Mesodermal cell (in vitro differentiated cells): ENCODE results near the gene AVL9.
A peak's percentile ranks its signal among the peaks of the same experiment; 100 is the strongest.
"Not testable (repeated sequence)": the region's sequence is repeated elsewhere in the genome, so short reads cannot be mapped to it uniquely, and the experiment has no call there.

Experiments used
- H3K27ac ChIP-seq: 2 replicates; pipeline ENCODE4 v1.7.0; 2013; ENCODE audit warnings: mild to moderate bottlenecking, low read depth, low read length, moderate library complexity; ENCODE audit not compliant: severe bottlenecking
- H3K36me3 ChIP-seq: 2 replicates; pipeline ENCODE4 v1.7.1; 2013; ENCODE audit warnings: mild to moderate bottlenecking, low read length, moderate library complexity; ENCODE audit not compliant: control insufficient read depth, insufficient read depth
- H3K4me1 ChIP-seq: one replicate; pipeline ENCODE4 v1.7.1; 2013; ENCODE audit warnings: mild to moderate bottlenecking, low read length; ENCODE audit not compliant: insufficient read depth, control insufficient read depth, poor library complexity, severe bottlenecking
- H3K4me3 ChIP-seq: 2 replicates; pipeline ENCODE4 v1.7.0; 2013; ENCODE audit warnings: low read length, control low read depth, mild to moderate bottlenecking; ENCODE audit not compliant: insufficient read depth, poor library complexity, severe bottlenecking; ENCODE audit errors: extremely low read depth
- H3K9me3 ChIP-seq: 2 replicates; pipeline ENCODE4 v1.7.1; 2013; ENCODE audit warnings: mild to moderate bottlenecking, low read length, moderate library complexity; ENCODE audit not compliant: control insufficient read depth
- whole genome bisulfite sequencing, 2 experiments: methylation state at CpG; one replicate each; pipeline ENCODE4 v1.1.5; 2013; ENCODE audit warnings: missing lambda C conversion rate in 2 of 2; ENCODE audit not compliant: insufficient coverage in 2 of 2; 5-methylcytosine and 5-hydroxymethylcytosine counted together

The AVL9 gene

DNA sequence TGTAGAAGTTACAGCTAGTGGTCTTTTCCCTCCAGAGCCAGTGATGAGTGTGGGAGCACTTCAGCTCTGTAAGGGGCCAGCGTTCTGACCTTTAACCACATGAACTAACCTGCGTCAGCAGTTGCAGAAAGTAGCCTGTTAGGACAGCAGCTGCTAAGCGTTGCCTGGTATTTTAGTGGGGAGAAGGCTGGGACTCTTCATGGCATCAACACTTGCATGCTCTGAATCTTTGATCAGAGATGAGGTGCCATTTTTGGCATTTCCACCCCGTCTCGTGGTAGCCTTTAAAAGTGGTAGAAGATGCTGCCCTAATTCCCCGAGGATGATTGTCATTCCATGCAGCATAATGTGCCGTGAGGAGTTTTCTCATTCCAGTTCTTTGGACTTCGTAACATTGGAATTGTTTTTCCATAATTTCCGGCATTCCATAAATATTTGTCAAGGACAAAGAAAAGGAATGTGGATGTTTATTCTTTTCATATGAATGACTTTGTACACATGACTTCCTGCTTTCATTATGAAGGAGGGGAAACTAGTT lies 92.2 kb downstream of the AVL9 start:
- peaks cover 52% of the 10 kb centered on the region for H3K36me3 ChIP-seq
- no peak overlapping the region for H3K4me3 ChIP-seq
- H3K27ac ChIP-seq = peak overlapping the region; percentile 63
- WGBS, 2 experiments = 89 to 92% methylated on average over 6 to 7 of the region's 9 CpGs
- H3K9me3 ChIP-seq = no peaks in the 10 kb centered on the region
- H3K4me1 ChIP-seq = peaks cover 28% of the 10 kb centered on the region

DNA sequence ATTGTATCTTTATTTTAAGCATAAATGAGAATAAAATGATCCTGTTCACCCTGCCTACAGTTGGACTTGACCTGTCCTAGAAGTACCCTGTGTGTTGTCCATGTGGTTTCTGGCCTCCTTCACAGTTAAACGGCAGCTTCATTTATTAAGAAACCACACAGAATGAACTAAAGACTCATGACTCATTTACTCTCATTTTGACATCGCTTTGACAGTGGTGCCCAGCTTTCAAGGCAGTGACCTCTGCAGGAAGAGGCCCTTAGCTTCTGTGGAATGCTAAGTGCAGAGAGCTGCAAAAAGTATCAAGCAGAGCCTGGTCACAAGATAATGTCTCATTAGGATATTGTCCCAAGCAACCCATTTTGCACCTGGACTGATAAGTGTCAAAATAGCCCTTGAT lies 93.4 kb downstream of the AVL9 start:
- Histone ChIP-seq H3K4me3 (no peak overlapping the region), H3K9me3 (no peaks in the 10 kb centered on the region), H3K36me3 (peaks cover 41% of the 10 kb centered on the region), H3K27ac (peak overlapping the region; percentile 76), H3K4me1 (peaks cover 28% of the 10 kb centered on the region)
- 78 to 100% methylated on average over 1 to 2 of the region's 2 CpGs for WGBS, 2 experiments

DNA sequence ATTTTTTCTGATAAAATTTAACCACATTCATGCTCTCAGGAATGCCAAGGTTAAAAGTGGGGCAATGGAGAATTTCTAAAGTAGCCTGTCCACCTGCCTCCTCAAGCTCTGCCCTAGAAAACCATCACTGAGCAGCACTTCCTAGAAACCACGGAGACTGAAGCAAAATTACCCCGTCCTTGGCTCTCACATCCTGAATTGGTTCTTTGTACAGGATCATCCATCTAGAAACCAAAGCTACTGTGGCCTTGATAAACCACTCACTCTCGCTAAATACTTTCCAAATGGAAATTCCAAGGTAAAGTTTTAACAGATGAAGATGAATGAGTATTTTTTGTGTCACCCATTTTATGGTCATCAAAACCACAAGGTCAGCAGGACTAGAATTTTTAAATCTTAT lies 96.6 kb downstream of the AVL9 start:
- WGBS, 2 experiments = 100% methylated on average over 1 to 2 of the region's 3 CpGs
- H3K4me1 ChIP-seq = peaks cover 22% of the 10 kb centered on the region
- no peak overlapping the region for H3K4me3 ChIP-seq
- H3K36me3 ChIP-seq = peaks cover 12% of the 10 kb centered on the region
- no peak overlapping the region for H3K27ac ChIP-seq
- no peaks in the 10 kb centered on the region for H3K9me3 ChIP-seq

DNA sequence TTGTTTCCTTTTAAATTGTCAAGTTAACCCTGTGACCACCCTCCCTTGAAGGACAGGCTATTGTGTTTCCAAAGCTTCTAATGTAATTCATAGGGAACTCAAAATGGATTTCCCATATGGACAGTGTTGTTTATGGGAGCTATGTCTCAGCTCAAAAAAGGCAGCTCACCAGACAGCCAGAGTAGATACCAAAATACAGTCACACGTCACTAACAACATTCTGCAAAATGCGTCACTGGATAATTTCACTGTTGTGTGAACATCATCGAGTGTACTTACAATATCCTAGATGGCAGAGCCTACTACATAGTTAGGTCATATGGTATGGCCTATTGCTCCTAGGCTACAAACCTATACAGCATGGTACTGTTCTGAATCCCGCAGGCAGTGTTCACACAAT lies 97.4 kb downstream of the AVL9 start:
- 78 to 88% methylated on average over 1 of the region's 4 CpGs for WGBS, 2 experiments
- Histone ChIP-seq H3K9me3 (no peaks in the 10 kb centered on the region), H3K36me3 (peaks cover 12% of the 10 kb centered on the region)

DNA sequence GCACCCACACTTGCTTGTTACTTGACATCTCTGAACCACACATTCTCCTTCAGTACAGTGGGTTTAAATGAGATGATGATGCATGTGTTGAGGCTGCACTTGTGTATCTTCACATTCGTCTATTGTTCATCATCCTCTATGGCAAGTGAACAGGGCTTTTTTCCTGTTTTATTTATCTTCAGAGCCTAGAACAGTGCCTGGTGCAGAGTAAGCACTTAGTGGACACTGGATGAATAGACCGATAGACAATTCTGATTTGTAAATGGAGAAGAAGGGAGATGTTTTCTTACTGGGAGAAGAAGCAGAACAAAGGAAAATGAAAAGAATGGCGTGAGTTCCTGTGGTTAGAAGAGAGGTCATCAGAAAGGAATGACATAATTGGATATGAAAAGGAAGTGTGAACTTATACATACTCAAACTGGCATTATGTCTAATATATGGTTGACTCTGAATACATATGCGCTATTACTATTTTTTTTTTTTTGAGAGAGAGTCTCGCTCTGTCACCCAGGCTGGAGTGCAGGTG lies 99.7 kb downstream of the AVL9 start:
- WGBS, 2 experiments = 97 to 100% methylated on average over 3 of the region's 5 CpGs
- Histone ChIP-seq H3K4me1 (no peaks in the 10 kb centered on the region), H3K4me3 (no peak overlapping the region)

More for the DNA sequence above, 97.4 kb downstream of the AVL9 start:
- Histone ChIP-seq H3K4me1 (peaks cover 16% of the 10 kb centered on the region), H3K27ac (no peak overlapping the region), H3K4me3 (no peak overlapping the region)

DNA sequence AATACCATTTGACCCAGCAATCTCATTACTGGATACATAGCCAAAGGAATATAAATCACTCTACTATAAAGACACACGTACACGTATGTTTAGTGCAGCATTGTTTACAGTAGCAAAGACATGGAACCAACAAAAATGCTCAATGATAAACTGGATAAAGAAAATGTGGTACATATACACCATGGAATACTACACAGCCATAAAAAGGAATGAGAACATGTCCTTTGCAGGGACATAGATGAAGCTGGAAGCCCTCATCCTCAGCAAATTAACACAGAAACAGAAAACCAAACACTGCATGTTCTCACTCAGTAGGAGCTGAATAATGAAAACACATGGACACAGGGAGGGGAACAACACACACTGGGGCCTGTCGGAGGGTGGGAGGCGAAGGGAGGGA lies 105.9 kb downstream of the AVL9 start:
- H3K36me3 ChIP-seq, H3K27ac ChIP-seq, H3K4me3 ChIP-seq, H3K4me1 ChIP-seq, H3K9me3 ChIP-seq: not testable (repeated sequence)
- WGBS, 2 experiments = 100% methylated on average over 1 to 2 of the region's 4 CpGs

More for the DNA sequence above, 99.7 kb downstream of the AVL9 start:
- Histone ChIP-seq H3K36me3 (peaks cover under 1% of the 10 kb centered on the region), H3K27ac (no peak overlapping the region), H3K9me3 (no peaks in the 10 kb centered on the region)

DNA sequence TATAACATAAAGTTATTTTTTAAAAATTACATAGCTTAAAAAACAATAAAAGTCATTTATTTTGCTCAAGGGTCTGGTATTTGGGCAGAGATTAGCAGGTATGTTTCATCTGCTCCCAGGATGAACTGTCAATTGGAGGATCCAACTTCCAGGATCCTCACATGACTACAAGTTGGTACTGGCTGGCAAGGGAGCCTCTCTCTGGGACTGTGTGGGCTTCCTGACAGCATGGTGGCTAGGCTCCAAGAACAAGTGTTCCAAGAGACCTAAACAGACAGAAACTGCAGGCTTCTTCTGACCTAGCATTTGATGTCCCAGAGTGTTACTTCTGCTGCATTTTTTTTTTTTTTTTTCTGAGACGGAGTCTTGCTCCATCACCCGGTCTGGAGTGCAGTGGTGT lies 107.2 kb downstream of the AVL9 start:
- no CpG with 5 or more reads among the region's 2 CpGs for WGBS, 2 experiments
- H3K4me3 ChIP-seq = no peak overlapping the region
- H3K27ac ChIP-seq = no peak overlapping the region
- H3K9me3 ChIP-seq = peaks cover 4% of the 10 kb centered on the region
- no peaks in the 10 kb centered on the region for H3K4me1 ChIP-seq
- no peaks in the 10 kb centered on the region for H3K36me3 ChIP-seq

DNA sequence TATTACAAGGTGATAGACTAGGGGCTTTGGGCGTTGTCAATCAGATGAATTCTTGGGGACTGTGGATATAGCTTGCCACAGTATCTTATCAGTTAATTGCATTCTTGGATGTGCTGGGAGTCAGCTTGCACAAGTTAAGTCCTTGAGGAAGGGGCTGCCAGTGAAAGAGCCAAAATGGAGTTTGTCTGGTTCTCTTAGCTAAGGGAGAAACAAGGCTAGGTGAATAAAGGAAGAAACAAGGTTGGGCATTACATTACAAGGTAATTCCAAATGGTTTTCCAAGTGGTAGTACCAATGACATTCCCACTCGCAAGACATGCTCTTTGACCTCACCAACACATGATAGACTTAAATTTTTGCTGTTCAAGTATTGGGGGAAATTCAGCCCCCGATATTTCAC lies 108.2 kb downstream of the AVL9 start:
- H3K36me3 ChIP-seq, H3K4me1 ChIP-seq, H3K4me3 ChIP-seq, H3K27ac ChIP-seq, H3K9me3 ChIP-seq: not testable (repeated sequence)
- WGBS, 2 experiments = 85 to 96% methylated on average over 2 to 3 of the region's 3 CpGs

DNA sequence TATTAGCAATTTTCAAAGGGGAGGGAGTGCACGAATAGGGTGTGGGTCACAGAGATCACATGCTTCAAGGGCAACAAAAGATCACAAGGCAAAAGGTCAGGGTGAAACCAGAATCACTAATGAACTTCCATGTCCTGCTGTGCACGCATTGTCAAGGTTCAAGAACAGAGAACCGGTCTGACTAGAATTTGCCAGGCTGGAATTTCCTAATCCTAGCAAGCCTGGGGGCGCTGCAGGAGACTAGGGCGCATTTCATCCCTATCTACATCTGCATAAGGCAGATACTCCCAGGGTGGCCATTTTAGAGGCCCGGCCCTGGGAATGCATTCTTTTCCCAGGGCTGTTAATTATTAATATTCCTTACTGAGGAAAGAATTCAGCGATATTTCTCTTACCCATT lies 108.8 kb downstream of the AVL9 start:
- H3K36me3 ChIP-seq, H3K9me3 ChIP-seq, H3K4me3 ChIP-seq, H3K27ac ChIP-seq, H3K4me1 ChIP-seq: not testable (repeated sequence)
- 63 to 83% methylated on average over 2 to 3 of the region's 7 CpGs for WGBS, 2 experiments

DNA sequence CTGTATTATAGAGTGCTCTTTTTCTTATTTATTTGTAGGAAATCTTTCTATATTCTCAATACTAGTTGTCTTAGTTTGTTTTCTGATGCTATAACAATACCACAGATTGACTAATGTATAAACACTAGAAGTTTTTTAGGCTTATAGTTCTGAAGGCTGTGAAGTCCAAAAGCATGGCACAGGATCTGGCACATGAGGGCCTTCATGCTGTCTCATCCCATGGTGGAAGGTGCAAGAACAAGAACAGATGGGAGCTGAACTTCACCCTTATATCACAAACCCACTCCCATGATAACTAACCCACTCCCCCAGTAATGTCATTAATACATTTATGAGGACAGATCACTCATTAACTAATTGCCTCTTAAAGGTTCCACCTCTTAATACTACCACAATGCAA lies 109.7 kb downstream of the AVL9 start:
- Histone ChIP-seq H3K27ac (no peak overlapping the region), H3K9me3 (peaks cover 4% of the 10 kb centered on the region), H3K4me1 (no peaks in the 10 kb centered on the region), H3K4me3 (no peak overlapping the region), H3K36me3 (no peaks in the 10 kb centered on the region)

DNA sequence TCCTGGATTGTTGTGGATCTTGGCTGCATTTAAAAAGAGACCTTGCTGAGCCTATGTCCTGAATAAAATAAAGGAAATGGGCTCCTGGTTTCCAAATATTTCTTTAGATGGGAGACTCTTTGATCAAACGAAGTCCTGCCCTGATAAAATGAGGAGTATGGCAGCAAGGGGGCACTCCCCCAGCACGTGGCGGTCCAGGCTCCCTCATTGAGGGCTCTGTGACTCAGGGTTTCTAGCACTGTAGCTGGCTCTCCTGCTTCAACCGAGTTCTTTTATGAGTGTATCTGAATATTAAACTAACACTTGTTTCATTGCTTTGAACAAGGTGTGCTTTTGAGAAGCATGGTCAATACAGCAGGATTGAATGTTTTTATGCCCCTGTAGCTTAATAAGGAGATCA lies 114.2 kb downstream of the AVL9 start:
- Histone ChIP-seq H3K9me3 (peaks cover 4% of the 10 kb centered on the region), H3K4me1 (no peaks in the 10 kb centered on the region), H3K36me3 (no peaks in the 10 kb centered on the region), H3K4me3 (no peak overlapping the region), H3K27ac (no peak overlapping the region)
- WGBS, 2 experiments = 40 to 84% methylated on average over 1 to 3 of the region's 4 CpGs
